Uterus (tissue), 4 donors: Measurements from ENCODE around the gene PXDC1. TPM values are rescaled to one million over a fixed set of nuclear protein-coding genes. Genes with fewer than 3 reads are reported as not detected.
"Not testable (repeated sequence)": the region's sequence is repeated elsewhere in the genome, so short reads cannot be mapped to it uniquely, and the experiment has no call there.

ENCODE experiments used
- DNase-seq, 2 donors: peaks; one replicate each; pipeline ENCODE4 v3.0.0-alpha.2; 2019 to 2020
- H3K27ac ChIP-seq, 2 donors: fragments of 200-600 bp; sonication (generic); 1 replicate in 1 of 2; 2 replicates in 1 of 2; pipeline ENCODE4 v1.5.1; 2016 to 2018
- H3K27me3 ChIP-seq, 2 donors: fragments of 200-600 bp; sonication (generic); one replicate each; pipeline ENCODE4 v1.5.1; 2018 to 2019; ENCODE audit warnings: control low read depth in 1 of 2
- H3K36me3 ChIP-seq, 2 donors: fragments of 200-600 bp; sonication (generic); one replicate each; pipeline ENCODE4 v1.5.1; 2019; ENCODE audit warnings: control low read depth in 1 of 2
- H3K4me1 ChIP-seq, 2 donors: fragments of 200-600 bp; sonication (generic); one replicate each; pipeline ENCODE4 v1.5.1; 2018 to 2019; ENCODE audit warnings: control low read depth in 1 of 2
- H3K4me3 ChIP-seq, 2 donors: fragments of 200-600 bp; sonication (generic); 1 replicate in 1 of 2; 2 replicates in 1 of 2; pipeline ENCODE4 v1.5.1; 2018 to 2019; ENCODE audit warnings: mild to moderate bottlenecking in 1 of 2
- H3K9me3 ChIP-seq, 2 donors: fragments of 200-600 bp; sonication (generic); one replicate each; pipeline ENCODE4 v1.5.1; 2019; ENCODE audit warnings: control low read depth in 1 of 2
- POLR2A ChIP-seq, 2 donors: fragments of 450-650 bp; IDR thresholded peaks; one replicate each; pipeline ENCODE4 v1.6.1; 2016; ENCODE audit warnings: antibody characterized with exemption in 2 of 2, mild to moderate bottlenecking in 1 of 2, moderate library complexity in 1 of 2
- intact Hi-C: fragments of 100-400 bp; cut with DNase I; formaldehyde crosslinking; loops from one replicate; pipeline ENCODE4 v1.15.1; 2023; ENCODE audit warnings: low total_unique reads
- total RNA-seq, 4 donors: library from RNA; depleted of rRNA in 3 of 4; stranded (reverse); fragments of >200 nt in 3 of 4; gene quantifications; one replicate each; pipeline versions ENCODE4 v1.1.0 to v1.2.4, GENCODE V29; 2014 to 2023
- TF ChIP-seq, protein P1 (sequence below), 4 experiments: fragments of 200-600 bp in 2 of 4; fragments of 450-650 bp in 2 of 4; sonication (generic) in 2 of 4; IDR thresholded peaks; one replicate each; pipeline ENCODE4 v1.5.1; 2016 to 2019; ENCODE audit warnings: antibody characterized with exemption in 4 of 4, mild to moderate bottlenecking in 2 of 4, moderate library complexity in 1 of 4
- donor health status: DM: yes; HTN: yes; CAD: no.

Gene PXDC1
- total RNA-seq, 4 donors from 2014 or later: 15.6 to 42.4 (median 31.0) TPM

DNA sequence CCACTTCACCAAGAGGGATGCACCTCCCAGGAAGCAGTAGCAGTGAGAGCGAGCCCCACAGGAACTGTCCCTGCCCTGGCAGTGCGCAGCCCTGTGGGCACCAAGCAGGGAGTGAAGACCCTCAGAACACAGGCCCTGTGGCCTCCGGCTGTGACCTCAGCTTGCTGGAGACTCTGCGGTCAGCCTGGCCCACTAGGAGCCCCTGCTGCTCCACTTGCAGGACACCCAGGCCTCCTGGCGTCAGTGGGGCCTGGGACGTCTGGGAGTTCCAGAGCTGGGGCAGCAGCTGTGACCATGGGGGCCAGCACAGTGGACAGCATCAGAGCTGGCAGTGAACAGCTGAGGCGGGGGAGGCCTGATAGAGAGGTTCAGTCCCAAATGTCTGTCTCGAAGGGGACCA, 28.3 kb downstream of the PXDC1 start:
- H3K4me1 ChIP-seq: no peaks in the 10 kb centered on the region
- intact Hi-C loops: no loop called here

DNA sequence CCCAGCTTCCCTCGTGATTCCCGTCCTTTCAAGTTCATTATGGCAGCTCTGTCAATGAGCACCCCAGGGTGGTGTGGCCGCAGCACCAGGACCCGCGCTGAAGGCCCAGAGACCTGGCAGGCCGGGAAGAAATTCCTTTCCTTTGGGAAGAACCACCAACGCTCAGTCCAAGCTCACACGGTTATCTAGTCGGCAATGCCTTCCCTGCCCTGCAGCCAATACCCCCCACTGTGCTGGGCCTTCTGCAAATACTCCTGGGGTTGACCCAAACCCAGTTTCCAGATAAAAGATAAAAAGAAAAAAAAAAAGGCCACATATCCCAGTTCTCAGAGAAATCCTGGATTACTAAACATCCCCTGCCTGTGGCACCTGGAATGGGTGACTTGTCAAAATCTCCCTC, 28.7 kb downstream of the PXDC1 start:
- Histone ChIP-seq H3K27ac (no peak overlapping the region), H3K36me3 (no peaks in the 10 kb centered on the region), H3K4me3 (no peak overlapping the region), H3K4me1 (no peaks in the 10 kb centered on the region), H3K9me3 (no peaks in the 10 kb centered on the region), H3K27me3 (no peaks in the 10 kb centered on the region)
- intact Hi-C loops: no loop called here
- TF ChIP-seq, protein P1, sequence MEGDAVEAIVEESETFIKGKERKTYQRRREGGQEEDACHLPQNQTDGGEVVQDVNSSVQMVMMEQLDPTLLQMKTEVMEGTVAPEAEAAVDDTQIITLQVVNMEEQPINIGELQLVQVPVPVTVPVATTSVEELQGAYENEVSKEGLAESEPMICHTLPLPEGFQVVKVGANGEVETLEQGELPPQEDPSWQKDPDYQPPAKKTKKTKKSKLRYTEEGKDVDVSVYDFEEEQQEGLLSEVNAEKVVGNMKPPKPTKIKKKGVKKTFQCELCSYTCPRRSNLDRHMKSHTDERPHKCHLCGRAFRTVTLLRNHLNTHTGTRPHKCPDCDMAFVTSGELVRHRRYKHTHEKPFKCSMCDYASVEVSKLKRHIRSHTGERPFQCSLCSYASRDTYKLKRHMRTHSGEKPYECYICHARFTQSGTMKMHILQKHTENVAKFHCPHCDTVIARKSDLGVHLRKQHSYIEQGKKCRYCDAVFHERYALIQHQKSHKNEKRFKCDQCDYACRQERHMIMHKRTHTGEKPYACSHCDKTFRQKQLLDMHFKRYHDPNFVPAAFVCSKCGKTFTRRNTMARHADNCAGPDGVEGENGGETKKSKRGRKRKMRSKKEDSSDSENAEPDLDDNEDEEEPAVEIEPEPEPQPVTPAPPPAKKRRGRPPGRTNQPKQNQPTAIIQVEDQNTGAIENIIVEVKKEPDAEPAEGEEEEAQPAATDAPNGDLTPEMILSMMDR (IDR thresholded peaks at IDR 0.05): no peak
- no peak for TF ChIP-seq POLR2A (IDR thresholded peaks at IDR 0.05)
- DNase-seq: no peak

More for the DNA sequence above, 28.3 kb downstream of the PXDC1 start:
- TF ChIP-seq, protein P1 (IDR thresholded peaks at IDR 0.05): no peak
- no peak for TF ChIP-seq POLR2A (IDR thresholded peaks at IDR 0.05)
- H3K4me3 ChIP-seq: no peak overlapping the region
- H3K36me3 ChIP-seq: no peaks in the 10 kb centered on the region
- DNase-seq: no peak
- no peaks in the 10 kb centered on the region for H3K9me3 ChIP-seq
- H3K27me3 ChIP-seq: no peaks in the 10 kb centered on the region
- no peak overlapping the region for H3K27ac ChIP-seq

DNA sequence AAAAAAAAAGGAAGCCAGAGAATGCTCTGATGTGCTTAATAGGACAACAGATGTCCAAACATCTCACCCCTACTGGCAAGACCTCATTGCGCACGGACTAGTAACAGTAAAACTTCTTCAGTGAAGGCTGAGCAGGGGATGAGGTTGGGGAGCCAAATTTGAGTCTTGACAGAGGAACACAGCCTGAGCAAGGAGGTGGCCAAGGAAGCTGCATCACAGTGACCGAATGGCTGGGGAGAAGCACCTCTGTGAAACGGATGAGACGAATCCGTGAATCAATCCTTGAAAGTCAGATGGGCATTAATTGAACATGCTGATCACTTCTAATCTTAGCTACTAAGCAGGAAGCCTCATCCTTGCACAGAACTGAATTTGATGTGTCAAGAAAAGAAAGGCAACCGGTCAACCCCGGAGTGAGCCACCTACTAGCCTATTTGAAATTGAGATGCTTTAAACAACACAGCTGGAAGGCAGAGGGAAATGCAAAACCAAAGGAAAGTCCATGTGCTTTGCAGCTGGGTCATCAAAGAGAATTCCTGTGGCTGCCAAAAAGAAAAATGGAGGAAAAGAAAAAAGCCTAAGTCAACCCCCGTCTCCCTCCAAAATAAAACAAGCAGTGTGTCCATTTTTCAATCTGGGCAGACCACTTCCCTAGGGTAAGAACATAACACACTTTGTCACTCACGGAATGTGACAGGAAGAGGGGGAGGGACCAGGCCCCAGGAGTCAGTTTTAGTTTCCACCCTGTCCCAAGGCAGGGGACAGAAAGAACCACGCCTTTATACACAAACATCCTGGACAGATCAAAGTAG, 29.5 kb downstream of the PXDC1 start:
- Histone ChIP-seq H3K4me1 (no peaks in the 10 kb centered on the region), H3K9me3 (no peaks in the 10 kb centered on the region), H3K36me3 (no peaks in the 10 kb centered on the region), H3K27ac (no peak overlapping the region), H3K4me3 (no peak overlapping the region), H3K27me3 (no peaks in the 10 kb centered on the region)
- intact Hi-C loops: no loop called here
- DNase-seq: no peak
- TF ChIP-seq POLR2A (IDR thresholded peaks at IDR 0.05): no peak

DNA sequence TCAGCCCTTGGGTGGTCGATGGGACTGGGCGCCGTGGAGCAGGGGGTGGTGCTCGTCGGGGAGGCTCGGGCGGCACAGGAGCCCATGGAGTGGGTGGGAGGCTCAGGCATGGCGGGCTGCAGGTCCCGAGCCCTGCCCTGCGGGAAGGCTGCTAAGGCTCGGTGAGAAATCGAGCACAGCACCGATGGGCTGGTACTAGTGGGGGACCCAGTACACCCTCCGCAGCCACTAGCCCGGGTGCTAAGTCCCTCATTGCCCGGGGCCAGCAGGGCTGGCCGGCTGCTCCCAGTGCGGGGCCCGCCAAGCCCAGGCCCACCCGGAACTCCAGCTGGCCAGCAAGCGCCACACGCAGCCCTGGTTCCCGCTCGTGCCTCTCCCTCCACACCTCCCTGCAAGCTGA, 30.7 kb downstream of the PXDC1 start:
- H3K36me3 ChIP-seq, intact Hi-C loops, H3K27ac ChIP-seq: not testable (repeated sequence)

DNA sequence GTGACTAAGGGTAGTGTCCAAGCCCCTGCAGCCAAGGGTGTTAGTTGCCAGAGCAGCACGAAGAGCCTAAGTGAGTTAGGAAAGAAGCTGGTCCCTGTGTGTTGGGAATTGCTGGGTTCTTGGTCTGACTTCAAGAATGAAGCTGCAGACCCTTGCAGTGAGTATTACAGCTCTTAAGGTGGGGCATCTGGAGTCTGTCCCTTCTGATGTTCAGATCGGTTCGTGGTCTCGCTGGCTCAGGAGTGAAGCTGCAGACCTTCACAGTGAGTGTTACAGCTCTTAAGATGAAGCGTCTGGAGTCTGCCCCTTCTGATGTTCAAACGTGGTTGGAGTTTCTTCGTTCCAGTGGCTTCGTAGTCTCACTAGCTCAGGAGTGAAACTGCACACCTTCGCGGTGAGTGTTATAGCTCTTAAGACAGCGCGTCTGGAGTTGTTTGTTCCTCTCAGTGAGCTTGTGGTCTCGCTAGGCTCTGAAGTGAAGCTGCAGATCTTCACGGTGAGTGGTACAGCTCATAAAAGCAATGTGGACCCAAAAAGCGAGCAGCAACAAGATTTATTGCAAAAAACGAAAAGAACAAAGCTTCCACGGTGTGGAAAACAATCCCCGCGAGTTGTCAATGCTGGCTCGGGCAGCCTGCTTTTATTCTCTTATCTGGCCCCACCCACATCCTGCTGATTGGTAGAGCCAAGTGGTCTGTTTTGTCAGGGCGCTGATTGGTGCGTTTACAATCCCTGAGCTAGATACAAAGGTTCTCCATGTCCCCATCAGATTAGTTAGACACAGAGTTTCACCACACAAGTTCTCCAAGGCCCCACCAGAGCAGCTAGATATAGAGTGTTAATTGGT, 31.8 kb downstream of the PXDC1 start:
- H3K4me3 ChIP-seq: no peak overlapping the region

More for the DNA sequence above, 30.7 kb downstream of the PXDC1 start:
- H3K9me3 ChIP-seq, H3K27me3 ChIP-seq, H3K4me1 ChIP-seq, DNase-seq, H3K4me3 ChIP-seq: not testable (repeated sequence)

More for the DNA sequence above, 31.8 kb downstream of the PXDC1 start:
- Histone ChIP-seq H3K27ac (no peak overlapping the region), H3K27me3 (no peaks in the 10 kb centered on the region), H3K9me3 (no peaks in the 10 kb centered on the region), H3K36me3 (no peaks in the 10 kb centered on the region), H3K4me1 (no peaks in the 10 kb centered on the region)
- no peak for DNase-seq
- no peak for TF ChIP-seq POLR2A (IDR thresholded peaks at IDR 0.05)
- TF ChIP-seq, protein P1 (IDR thresholded peaks at IDR 0.05): no peak
- intact Hi-C loops: no loop called here
